ENCODE results near the gene SIGLEC9. TPM values are rescaled to one million over a fixed set of nuclear protein-coding genes. Genes with fewer than 3 reads are reported as not detected.

The SIGLEC9 gene
- total and polyA plus RNA-seq, 2 donors (not counting 1 experiment from before 2014, with no cell fraction given): 0.72 TPM; not detected in 1

DNA sequence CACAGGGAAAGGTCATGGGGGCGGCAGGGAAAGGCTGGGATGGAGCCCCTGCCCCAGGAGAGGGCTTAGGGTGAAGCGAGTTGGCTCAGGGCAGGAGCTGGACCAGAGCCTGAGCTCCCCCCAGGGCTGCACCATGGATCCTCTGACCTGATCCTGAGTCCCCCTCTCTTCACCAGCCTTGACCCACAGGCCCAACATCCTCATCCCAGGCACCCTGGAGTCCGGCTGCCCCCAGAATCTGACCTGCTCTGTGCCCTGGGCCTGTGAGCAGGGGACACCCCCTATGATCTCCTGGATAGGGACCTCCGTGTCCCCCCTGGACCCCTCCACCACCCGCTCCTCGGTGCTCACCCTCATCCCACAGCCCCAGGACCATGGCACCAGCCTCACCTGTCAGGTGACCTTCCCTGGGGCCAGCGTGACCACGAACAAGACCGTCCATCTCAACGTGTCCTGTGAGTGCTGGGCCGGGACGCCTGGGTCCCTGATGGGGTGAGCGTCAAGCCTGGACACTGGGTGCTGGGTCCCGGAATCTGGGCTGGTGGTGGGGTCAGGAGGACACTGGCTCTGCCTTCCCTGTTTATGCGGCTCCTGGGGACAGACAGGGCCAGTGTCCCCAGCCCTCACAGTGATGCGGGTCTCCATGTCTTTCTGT is 842 bp downstream of the SIGLEC9 start:
- TF ChIP-seq, protein P1, sequence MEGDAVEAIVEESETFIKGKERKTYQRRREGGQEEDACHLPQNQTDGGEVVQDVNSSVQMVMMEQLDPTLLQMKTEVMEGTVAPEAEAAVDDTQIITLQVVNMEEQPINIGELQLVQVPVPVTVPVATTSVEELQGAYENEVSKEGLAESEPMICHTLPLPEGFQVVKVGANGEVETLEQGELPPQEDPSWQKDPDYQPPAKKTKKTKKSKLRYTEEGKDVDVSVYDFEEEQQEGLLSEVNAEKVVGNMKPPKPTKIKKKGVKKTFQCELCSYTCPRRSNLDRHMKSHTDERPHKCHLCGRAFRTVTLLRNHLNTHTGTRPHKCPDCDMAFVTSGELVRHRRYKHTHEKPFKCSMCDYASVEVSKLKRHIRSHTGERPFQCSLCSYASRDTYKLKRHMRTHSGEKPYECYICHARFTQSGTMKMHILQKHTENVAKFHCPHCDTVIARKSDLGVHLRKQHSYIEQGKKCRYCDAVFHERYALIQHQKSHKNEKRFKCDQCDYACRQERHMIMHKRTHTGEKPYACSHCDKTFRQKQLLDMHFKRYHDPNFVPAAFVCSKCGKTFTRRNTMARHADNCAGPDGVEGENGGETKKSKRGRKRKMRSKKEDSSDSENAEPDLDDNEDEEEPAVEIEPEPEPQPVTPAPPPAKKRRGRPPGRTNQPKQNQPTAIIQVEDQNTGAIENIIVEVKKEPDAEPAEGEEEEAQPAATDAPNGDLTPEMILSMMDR (IDR thresholded peaks at IDR 0.05): no peak
- TF ChIP-seq EZH2 (IDR thresholded peaks at IDR 0.05; ENCODE audit: borderline replicate concordance, insufficient read depth, low read depth, low read length, poor library complexity, severe bottlenecking): no peak
- DNase-seq (no peak), ATAC-seq (ENCODE audit: low read depth) (no peak)
- WGBS (ENCODE audit: insufficient coverage): 92% methylated on average over 16 of the region's 16 CpGs
- H3K27me3 ChIP-seq (replicated peaks in 1 of 4; ENCODE audit: control extremely low read depth in 1 of 4, control insufficient read depth in 3 of 4, insufficient read depth in 4 of 4, low read length in 3 of 4): peaks cover 0 to 14% (median under 1%) of the 10 kb centered on the region in 4 experiments
- no peaks in the 10 kb centered on the region for H3K79me2 ChIP-seq (ENCODE audit: control insufficient read depth, insufficient read depth, low read length)
- H3K27ac ChIP-seq (ENCODE audit: low read length in 2 of 2): no peak overlapping the region
- H2AFZ ChIP-seq (ENCODE audit: insufficient read depth, low read depth, low read length, poor library complexity, severe bottlenecking): no peak overlapping the region
- peak overlapping the region in 1 of 5 experiments; percentile 23 for H3K4me3 ChIP-seq (ENCODE audit: control extremely low read depth in 1 of 5, extremely low read depth in 1 of 5, insufficient read depth in 1 of 5, low read depth in 2 of 5, low read length in 4 of 5)
- H3K4me1 ChIP-seq (ENCODE audit: control insufficient read depth in 2 of 2, insufficient read depth in 2 of 2, low read length in 2 of 2): peaks cover 8 to 14% of the 10 kb centered on the region in 2 donors
- H3K9me3 ChIP-seq (ENCODE audit: control extremely low read depth in 1 of 3, control insufficient read depth in 2 of 3, insufficient read depth in 1 of 3, low read length in 2 of 3): no peaks in the 10 kb centered on the region
- ChIA-PET POLR2A (no interaction called here), CTCF (no interaction called here)
- H3K27ac Mint-ChIP-seq: no peak overlapping the region
- no peak overlapping the region for H3K4me2 ChIP-seq (replicated peaks; ENCODE audit: low read depth, low read length, poor library complexity, severe bottlenecking)
- H4K20me1 ChIP-seq (ENCODE audit: control insufficient read depth, insufficient read depth, low read length, poor library complexity, severe bottlenecking): no peaks in the 10 kb centered on the region
- peaks cover 10% of the 10 kb centered on the region for H3K4me1 Mint-ChIP-seq
- H3K4me3 Mint-ChIP-seq: no peak overlapping the region
- no peaks in the 10 kb centered on the region for H3K36me3 ChIP-seq (replicated peaks in 1 of 2; ENCODE audit: control extremely low read depth in 1 of 2, control insufficient read depth in 1 of 2, extremely low read depth in 1 of 2, insufficient read depth in 2 of 2, low read length in 1 of 2)
- intact Hi-C loops (cut with micrococcal nuclease): no loop called here
- H3K27me3 Mint-ChIP-seq: peaks cover 23% of the 10 kb centered on the region
- H3K9ac ChIP-seq (ENCODE audit: low read length): no peak overlapping the region
- no peaks in the 10 kb centered on the region for H3K9me3 Mint-ChIP-seq (ENCODE audit: insufficient read depth)

DNA sequence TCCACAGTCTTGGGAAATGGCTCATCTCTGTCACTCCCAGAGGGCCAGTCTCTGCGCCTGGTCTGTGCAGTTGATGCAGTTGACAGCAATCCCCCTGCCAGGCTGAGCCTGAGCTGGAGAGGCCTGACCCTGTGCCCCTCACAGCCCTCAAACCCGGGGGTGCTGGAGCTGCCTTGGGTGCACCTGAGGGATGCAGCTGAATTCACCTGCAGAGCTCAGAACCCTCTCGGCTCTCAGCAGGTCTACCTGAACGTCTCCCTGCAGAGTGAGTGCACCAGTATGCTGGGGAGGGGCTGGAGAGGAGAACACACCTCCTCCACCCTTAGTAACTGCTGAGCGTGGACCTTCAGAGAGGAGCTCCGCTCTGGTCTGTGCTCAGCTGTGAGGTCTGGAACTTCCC is 2.3 kb downstream of the SIGLEC9 start:
- TF ChIP-seq, protein P1 (IDR thresholded peaks at IDR 0.05): no peak
- TF ChIP-seq EZH2 (IDR thresholded peaks at IDR 0.05; ENCODE audit: borderline replicate concordance, insufficient read depth, low read depth, low read length, poor library complexity, severe bottlenecking): no peak
- Mint-ChIP-seq H3K4me1 (peaks cover 11% of the 10 kb centered on the region), H3K4me3 (no peak overlapping the region), H3K9me3 (ENCODE audit: insufficient read depth) (no peaks in the 10 kb centered on the region), H3K27me3 (peaks cover 28% of the 10 kb centered on the region), H3K27ac (no peak overlapping the region)
- no peak overlapping the region for H2AFZ ChIP-seq (ENCODE audit: insufficient read depth, low read depth, low read length, poor library complexity, severe bottlenecking)
- no peak overlapping the region for H3K27ac ChIP-seq (ENCODE audit: low read length in 2 of 2)
- DNase-seq (no peak), ATAC-seq (ENCODE audit: low read depth) (no peak)
- peak overlapping the region in 1 of 5 experiments; percentile 41 for H3K4me3 ChIP-seq (ENCODE audit: control extremely low read depth in 1 of 5, extremely low read depth in 1 of 5, insufficient read depth in 1 of 5, low read depth in 2 of 5, low read length in 4 of 5)
- H4K20me1 ChIP-seq (ENCODE audit: control insufficient read depth, insufficient read depth, low read length, poor library complexity, severe bottlenecking): no peaks in the 10 kb centered on the region
- intact Hi-C loops (cut with micrococcal nuclease): no loop called here
- no peak overlapping the region for H3K9ac ChIP-seq (ENCODE audit: low read length)
- no peak overlapping the region for H3K4me2 ChIP-seq (replicated peaks; ENCODE audit: low read depth, low read length, poor library complexity, severe bottlenecking)
- POLR2A ChIA-PET: no interaction called here
- peaks cover 8 to 14% of the 10 kb centered on the region in 2 donors for H3K4me1 ChIP-seq (ENCODE audit: control insufficient read depth in 2 of 2, insufficient read depth in 2 of 2, low read length in 2 of 2)
- CTCF ChIA-PET: no interaction called here
- no peaks in the 10 kb centered on the region for H3K79me2 ChIP-seq (ENCODE audit: control insufficient read depth, insufficient read depth, low read length)
- peaks cover 0 to 26% (median 3%) of the 10 kb centered on the region in 4 experiments for H3K27me3 ChIP-seq (replicated peaks in 1 of 4; ENCODE audit: control extremely low read depth in 1 of 4, control insufficient read depth in 3 of 4, insufficient read depth in 4 of 4, low read length in 3 of 4)
- no peaks in the 10 kb centered on the region for H3K36me3 ChIP-seq (replicated peaks in 1 of 2; ENCODE audit: control extremely low read depth in 1 of 2, control insufficient read depth in 1 of 2, extremely low read depth in 1 of 2, insufficient read depth in 2 of 2, low read length in 1 of 2)
- no peaks in the 10 kb centered on the region for H3K9me3 ChIP-seq (ENCODE audit: control extremely low read depth in 1 of 3, control insufficient read depth in 2 of 3, insufficient read depth in 1 of 3, low read length in 2 of 3)
- WGBS (ENCODE audit: insufficient coverage): 61% methylated on average over 2 of the region's 6 CpGs
